GM18519 (cell line): ENCODE data around the gene ALOX15.

Experiments used
- ATAC-seq: cut with Tn5 transposase; IDR thresholded peaks from one replicate; pipeline ENCODE4 v1.9.1; 2021; ENCODE audit warnings: mild to moderate bottlenecking, moderate library complexity; ENCODE audit not compliant: unreplicated experiment, low FRiP score

ALOX15 gene

DNA sequence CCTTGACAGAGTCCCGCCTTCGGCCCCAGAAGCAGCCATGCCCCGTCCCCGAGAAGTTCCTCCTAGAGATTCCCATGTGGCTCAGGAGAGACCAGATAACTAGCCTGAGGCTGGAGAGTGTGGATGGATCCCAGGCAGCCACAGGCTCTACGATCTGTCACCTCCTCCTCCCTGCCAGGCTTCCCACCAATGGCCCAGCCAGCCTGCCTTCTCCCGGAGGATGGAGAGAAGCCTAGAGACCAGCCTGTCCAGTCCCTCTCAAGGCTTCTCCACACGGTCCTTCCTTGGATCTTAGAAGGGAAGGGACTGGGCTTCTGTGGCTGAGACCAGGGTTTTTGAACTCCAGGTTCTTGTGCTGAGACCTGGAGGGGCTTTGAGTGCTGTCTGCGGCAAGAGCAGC, 58.8 kb downstream of the ALOX15 start:
- no peak for ATAC-seq

- ATAC-seq, result no peak
Observed at GRCh38 chr17:4582101-4582501, 59.4 kb downstream of the ALOX15 start.
